ENCODE measurements around the gene NHLRC2.

Gene NHLRC2

GRCh38 chr10:113950268-113950667 is 95.8 kb downstream of the NHLRC2 start:
- H3K9ac ChIP-seq (ENCODE audit: low read depth, low read length, poor library complexity): no peak overlapping the region
- H3K4me2 ChIP-seq (ENCODE audit: insufficient read depth, low read length, poor library complexity, severe bottlenecking): no peak overlapping the region
- no peaks in the 10 kb centered on the region for H3K36me3 ChIP-seq (replicated peaks in 1 of 2; ENCODE audit: control insufficient read depth in 2 of 2, insufficient read depth in 2 of 2, low read length in 2 of 2)
- no peak overlapping the region for H4K91ac ChIP-seq (ENCODE audit: low read depth, low read length, poor library complexity)
- no peak overlapping the region for H2BK5ac ChIP-seq (ENCODE audit: low read length)
- H3K18ac ChIP-seq (ENCODE audit: low read length): no peak overlapping the region
- no peak for DNase-seq (ENCODE audit: low spot score)
- no peak overlapping the region for H3K4ac ChIP-seq (ENCODE audit: low read length)
- no peak overlapping the region for H2AFZ ChIP-seq (ENCODE audit: low read length)
- no peaks in the 10 kb centered on the region for H3K9me3 ChIP-seq (replicated peaks in 1 of 2; ENCODE audit: control insufficient read depth in 2 of 2, insufficient read depth in 1 of 2, low read depth in 1 of 2, low read length in 2 of 2)
- no peak overlapping the region for H3K27ac ChIP-seq (replicated peaks; ENCODE audit: low read length)
- H2AK5ac ChIP-seq (ENCODE audit: low read depth, low read length): no peak overlapping the region
- H2BK12ac ChIP-seq (ENCODE audit: low read length): no peak overlapping the region
- H2BK120ac ChIP-seq (ENCODE audit: low read depth, low read length): no peak overlapping the region
- no peak overlapping the region for H2BK15ac ChIP-seq (ENCODE audit: low read length)
- H3K4me3 ChIP-seq (ENCODE audit: low read length in 2 of 2): no peak overlapping the region
- no peak overlapping the region for H4K8ac ChIP-seq (ENCODE audit: low read depth, low read length)
- peaks cover 5 to 8% of the 10 kb centered on the region in 2 donors for H3K4me1 ChIP-seq (ENCODE audit: control insufficient read depth in 2 of 2, insufficient read depth in 1 of 2, low read depth in 1 of 2, low read length in 2 of 2)
- no peak overlapping the region for H3K14ac ChIP-seq (ENCODE audit: low read length)
- peaks cover 0 to 9% (median 0%) of the 10 kb centered on the region in 3 experiments for H3K27me3 ChIP-seq (ENCODE audit: control insufficient read depth in 3 of 3, insufficient read depth in 3 of 3, low read depth in 1 of 3, low read length in 3 of 3)
- no peaks in the 10 kb centered on the region for H3K79me1 ChIP-seq (ENCODE audit: low read depth, low read length)
- H3K23ac ChIP-seq (ENCODE audit: low read depth, low read length, poor library complexity): no peak overlapping the region

GRCh38 chr10:113953505-113954272 is 99.2 kb downstream of the NHLRC2 start:
- DNase-seq (ENCODE audit: low spot score): no peak
- no CpG with 5 or more reads among the region's 2 CpGs for WGBS, 2 donors (ENCODE audit: extremely low coverage in 2 of 2, insufficient read length in 2 of 2, insufficient replicate concordance in 1 of 2)

GRCh38 chr10:113954409-113954808 is 99.9 kb downstream of the NHLRC2 start:
- Histone ChIP-seq H3K27me3 (ENCODE audit: control insufficient read depth in 3 of 3, insufficient read depth in 3 of 3, low read depth in 1 of 3, low read length in 3 of 3) (peaks cover 0 to 3% (median 0%) of the 10 kb centered on the region in 3 experiments), H3K9me3 (replicated peaks in 1 of 2; ENCODE audit: control insufficient read depth in 2 of 2, insufficient read depth in 1 of 2, low read depth in 1 of 2, low read length in 2 of 2) (no peaks in the 10 kb centered on the region), H2AFZ (ENCODE audit: low read length) (no peak overlapping the region), H3K4ac (ENCODE audit: low read length) (no peak overlapping the region), H3K79me1 (ENCODE audit: low read depth, low read length) (no peaks in the 10 kb centered on the region), H4K8ac (ENCODE audit: low read depth, low read length) (no peak overlapping the region), H4K91ac (ENCODE audit: low read depth, low read length, poor library complexity) (no peak overlapping the region), H3K18ac (ENCODE audit: low read length) (no peak overlapping the region), H3K4me2 (ENCODE audit: insufficient read depth, low read length, poor library complexity, severe bottlenecking) (no peak overlapping the region), H2BK5ac (ENCODE audit: low read length) (no peak overlapping the region), H3K14ac (ENCODE audit: low read length) (no peak overlapping the region), H2BK15ac (ENCODE audit: low read length) (no peak overlapping the region), H2BK120ac (ENCODE audit: low read depth, low read length) (no peak overlapping the region), H2BK12ac (ENCODE audit: low read length) (no peak overlapping the region), H3K4me1 (ENCODE audit: control insufficient read depth in 2 of 2, insufficient read depth in 1 of 2, low read depth in 1 of 2, low read length in 2 of 2) (peaks cover 3 to 10% of the 10 kb centered on the region in 2 donors), H2AK5ac (ENCODE audit: low read depth, low read length) (no peak overlapping the region), H3K36me3 (replicated peaks in 1 of 2; ENCODE audit: control insufficient read depth in 2 of 2, insufficient read depth in 2 of 2, low read length in 2 of 2) (no peaks in the 10 kb centered on the region), H3K4me3 (ENCODE audit: low read length in 2 of 2) (no peak overlapping the region), H3K27ac (replicated peaks; ENCODE audit: low read length) (no peak overlapping the region), H3K9ac (ENCODE audit: low read depth, low read length, poor library complexity) (no peak overlapping the region), H3K23ac (ENCODE audit: low read depth, low read length, poor library complexity) (no peak overlapping the region)
- DNase-seq (ENCODE audit: low spot score): no peak
- WGBS, 2 donors (ENCODE audit: extremely low coverage in 2 of 2, insufficient read length in 2 of 2, insufficient replicate concordance in 1 of 2): no CpG with 5 or more reads among the region's 1 CpG

More at GRCh38 chr10:113953505-113954272, 99.2 kb downstream of the NHLRC2 start:
- no peak overlapping the region for H3K18ac ChIP-seq (ENCODE audit: low read length)
- H2BK15ac ChIP-seq (ENCODE audit: low read length): no peak overlapping the region
- H4K8ac ChIP-seq (ENCODE audit: low read depth, low read length): no peak overlapping the region
- no peak overlapping the region for H3K27ac ChIP-seq (replicated peaks; ENCODE audit: low read length)
- no peak overlapping the region for H2BK5ac ChIP-seq (ENCODE audit: low read length)
- no peak overlapping the region for H3K4me2 ChIP-seq (ENCODE audit: insufficient read depth, low read length, poor library complexity, severe bottlenecking)
- H2AK5ac ChIP-seq (ENCODE audit: low read depth, low read length): no peak overlapping the region
- no peaks in the 10 kb centered on the region for H3K36me3 ChIP-seq (replicated peaks in 1 of 2; ENCODE audit: control insufficient read depth in 2 of 2, insufficient read depth in 2 of 2, low read length in 2 of 2)
- no peak overlapping the region for H3K4me3 ChIP-seq (ENCODE audit: low read length in 2 of 2)
- H3K27me3 ChIP-seq (ENCODE audit: control insufficient read depth in 3 of 3, insufficient read depth in 3 of 3, low read depth in 1 of 3, low read length in 3 of 3): peaks cover 0 to 3% (median 0%) of the 10 kb centered on the region in 3 experiments
- H3K9ac ChIP-seq (ENCODE audit: low read depth, low read length, poor library complexity): no peak overlapping the region
- H2BK120ac ChIP-seq (ENCODE audit: low read depth, low read length): no peak overlapping the region
- no peak overlapping the region for H2BK12ac ChIP-seq (ENCODE audit: low read length)
- H3K23ac ChIP-seq (ENCODE audit: low read depth, low read length, poor library complexity): no peak overlapping the region
- H3K14ac ChIP-seq (ENCODE audit: low read length): no peak overlapping the region
- no peaks in the 10 kb centered on the region for H3K79me1 ChIP-seq (ENCODE audit: low read depth, low read length)
- H2AFZ ChIP-seq (ENCODE audit: low read length): no peak overlapping the region
- H3K9me3 ChIP-seq (replicated peaks in 1 of 2; ENCODE audit: control insufficient read depth in 2 of 2, insufficient read depth in 1 of 2, low read depth in 1 of 2, low read length in 2 of 2): no peaks in the 10 kb centered on the region
- H4K91ac ChIP-seq (ENCODE audit: low read depth, low read length, poor library complexity): no peak overlapping the region
- peaks cover 3 to 6% of the 10 kb centered on the region in 2 donors for H3K4me1 ChIP-seq (ENCODE audit: control insufficient read depth in 2 of 2, insufficient read depth in 1 of 2, low read depth in 1 of 2, low read length in 2 of 2)
- H3K4ac ChIP-seq (ENCODE audit: low read length): no peak overlapping the region

GRCh38 chr10:113957013-113957412 is 102.6 kb downstream of the NHLRC2 start:
- Histone ChIP-seq H3K27me3 (ENCODE audit: control insufficient read depth in 3 of 3, insufficient read depth in 3 of 3, low read depth in 1 of 3, low read length in 3 of 3) (peaks cover 0 to 3% (median 0%) of the 10 kb centered on the region in 3 experiments), H3K27ac (replicated peaks; ENCODE audit: low read length) (no peak overlapping the region), H4K91ac (ENCODE audit: low read depth, low read length, poor library complexity) (no peak overlapping the region), H3K9me3 (replicated peaks in 1 of 2; ENCODE audit: control insufficient read depth in 2 of 2, insufficient read depth in 1 of 2, low read depth in 1 of 2, low read length in 2 of 2) (peaks cover 0 to 2% of the 10 kb centered on the region in 2 donors), H2AFZ (ENCODE audit: low read length) (no peak overlapping the region), H2BK12ac (ENCODE audit: low read length) (no peak overlapping the region), H4K8ac (ENCODE audit: low read depth, low read length) (no peak overlapping the region), H3K4me1 (ENCODE audit: control insufficient read depth in 2 of 2, insufficient read depth in 1 of 2, low read depth in 1 of 2, low read length in 2 of 2) (peaks cover 17 to 23% of the 10 kb centered on the region in 2 donors), H2BK120ac (ENCODE audit: low read depth, low read length) (no peak overlapping the region), H3K79me1 (ENCODE audit: low read depth, low read length) (no peaks in the 10 kb centered on the region), H3K36me3 (replicated peaks in 1 of 2; ENCODE audit: control insufficient read depth in 2 of 2, insufficient read depth in 2 of 2, low read length in 2 of 2) (no peaks in the 10 kb centered on the region), H3K4ac (ENCODE audit: low read length) (no peak overlapping the region), H3K23ac (ENCODE audit: low read depth, low read length, poor library complexity) (no peak overlapping the region), H2AK5ac (ENCODE audit: low read depth, low read length) (no peak overlapping the region), H2BK15ac (ENCODE audit: low read length) (no peak overlapping the region), H3K9ac (ENCODE audit: low read depth, low read length, poor library complexity) (no peak overlapping the region), H3K18ac (ENCODE audit: low read length) (no peak overlapping the region), H3K14ac (ENCODE audit: low read length) (no peak overlapping the region), H2BK5ac (ENCODE audit: low read length) (no peak overlapping the region), H3K4me3 (ENCODE audit: low read length in 2 of 2) (no peak overlapping the region), H3K4me2 (ENCODE audit: insufficient read depth, low read length, poor library complexity, severe bottlenecking) (no peak overlapping the region)
- DNase-seq (ENCODE audit: low spot score): no peak
- no CpG with 5 or more reads among the region's 5 CpGs for WGBS, 2 donors (ENCODE audit: extremely low coverage in 2 of 2, insufficient read length in 2 of 2, insufficient replicate concordance in 1 of 2)
